ENCODE data around the gene ZNF502. TPM values are rescaled to one million over a fixed set of nuclear protein-coding genes. Genes with fewer than 3 reads are reported as not detected.

ZNF502 gene
- total RNA-seq, 1 donor from 2014 or later, result not detected

DNA sequence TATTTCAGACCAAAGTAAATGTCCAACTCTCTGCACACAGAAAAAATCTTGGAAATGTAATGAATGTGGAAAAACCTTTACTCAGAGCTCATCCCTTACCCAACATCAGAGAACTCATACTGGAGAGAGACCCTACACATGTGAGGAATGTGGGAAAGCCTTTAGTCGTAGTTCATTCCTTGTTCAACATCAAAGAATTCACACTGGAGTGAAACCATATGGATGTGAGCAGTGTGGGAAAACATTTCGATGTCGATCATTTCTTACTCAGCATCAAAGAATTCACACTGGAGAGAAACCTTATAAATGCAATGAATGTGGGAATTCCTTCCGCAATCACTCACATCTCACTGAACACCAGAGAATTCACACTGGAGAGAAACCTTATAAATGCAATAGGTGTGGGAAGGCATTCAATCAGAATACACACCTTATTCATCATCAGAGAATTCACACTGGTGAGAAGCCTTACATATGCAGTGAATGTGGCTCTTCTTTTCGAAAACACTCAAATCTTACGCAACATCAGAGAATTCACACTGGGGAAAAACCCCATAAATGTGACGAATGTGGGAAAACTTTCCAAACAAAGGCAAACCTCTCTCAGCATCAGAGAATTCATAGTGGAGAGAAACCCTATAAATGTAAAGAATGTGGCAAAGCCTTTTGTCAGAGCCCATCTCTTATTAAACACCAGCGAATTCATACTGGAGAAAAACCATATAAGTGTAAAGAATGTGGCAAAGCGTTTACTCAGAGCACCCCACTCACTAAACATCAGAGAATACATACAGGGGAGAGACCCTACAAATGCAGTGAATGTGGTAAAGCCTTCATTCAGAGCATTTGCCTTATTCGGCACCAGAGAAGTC, 9.0 kb downstream of the ZNF502 start:
- TF ChIP-seq, protein P1, sequence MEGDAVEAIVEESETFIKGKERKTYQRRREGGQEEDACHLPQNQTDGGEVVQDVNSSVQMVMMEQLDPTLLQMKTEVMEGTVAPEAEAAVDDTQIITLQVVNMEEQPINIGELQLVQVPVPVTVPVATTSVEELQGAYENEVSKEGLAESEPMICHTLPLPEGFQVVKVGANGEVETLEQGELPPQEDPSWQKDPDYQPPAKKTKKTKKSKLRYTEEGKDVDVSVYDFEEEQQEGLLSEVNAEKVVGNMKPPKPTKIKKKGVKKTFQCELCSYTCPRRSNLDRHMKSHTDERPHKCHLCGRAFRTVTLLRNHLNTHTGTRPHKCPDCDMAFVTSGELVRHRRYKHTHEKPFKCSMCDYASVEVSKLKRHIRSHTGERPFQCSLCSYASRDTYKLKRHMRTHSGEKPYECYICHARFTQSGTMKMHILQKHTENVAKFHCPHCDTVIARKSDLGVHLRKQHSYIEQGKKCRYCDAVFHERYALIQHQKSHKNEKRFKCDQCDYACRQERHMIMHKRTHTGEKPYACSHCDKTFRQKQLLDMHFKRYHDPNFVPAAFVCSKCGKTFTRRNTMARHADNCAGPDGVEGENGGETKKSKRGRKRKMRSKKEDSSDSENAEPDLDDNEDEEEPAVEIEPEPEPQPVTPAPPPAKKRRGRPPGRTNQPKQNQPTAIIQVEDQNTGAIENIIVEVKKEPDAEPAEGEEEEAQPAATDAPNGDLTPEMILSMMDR (IDR thresholded peaks at IDR 0.05; ENCODE audit: unreplicated experiment), result no peak
- H3K4me1 Mint-ChIP-seq (ENCODE audit: low read depth), result no peaks in the 10 kb centered on the region
- H3K27ac Mint-ChIP-seq, result no peak overlapping the region
- no peak overlapping the region for H3K4me3 Mint-ChIP-seq (ENCODE audit: low read depth)
- H3K36me3 Mint-ChIP-seq (ENCODE audit: insufficient read depth), result peaks cover 7% of the 10 kb centered on the region
- DNase-seq (ENCODE audit: low spot score, unreplicated experiment), result no peak
- H3K27me3 Mint-ChIP-seq, result no peaks in the 10 kb centered on the region
- H3K9me3 Mint-ChIP-seq (ENCODE audit: low read depth), result peaks cover 66% of the 10 kb centered on the region

DNA sequence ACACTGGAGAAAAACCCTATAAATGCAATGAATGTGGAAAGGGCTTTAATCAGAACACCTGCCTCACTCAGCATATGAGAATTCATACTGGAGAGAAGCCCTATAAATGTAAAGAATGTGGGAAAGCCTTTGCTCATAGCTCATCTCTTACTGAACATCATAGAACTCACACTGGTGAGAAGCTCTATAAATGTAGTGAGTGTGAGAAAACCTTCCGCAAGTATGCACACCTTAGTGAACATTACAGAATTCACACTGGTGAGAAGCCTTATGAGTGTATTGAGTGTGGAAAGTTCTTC, 9.6 kb downstream of the ZNF502 start:
- H3K27ac Mint-ChIP-seq, result no peak overlapping the region
- H3K4me1 Mint-ChIP-seq (ENCODE audit: low read depth), result no peaks in the 10 kb centered on the region
- no peaks in the 10 kb centered on the region for H3K27me3 Mint-ChIP-seq
- DNase-seq (ENCODE audit: low spot score, unreplicated experiment), result no peak
- no peak overlapping the region for H3K4me3 Mint-ChIP-seq (ENCODE audit: low read depth)
- H3K9me3 Mint-ChIP-seq (ENCODE audit: low read depth), result peaks cover 62% of the 10 kb centered on the region
- H3K36me3 Mint-ChIP-seq (ENCODE audit: insufficient read depth), result peaks cover 4% of the 10 kb centered on the region
- TF ChIP-seq, protein P1 (IDR thresholded peaks at IDR 0.05; ENCODE audit: unreplicated experiment), result no peak

DNA sequence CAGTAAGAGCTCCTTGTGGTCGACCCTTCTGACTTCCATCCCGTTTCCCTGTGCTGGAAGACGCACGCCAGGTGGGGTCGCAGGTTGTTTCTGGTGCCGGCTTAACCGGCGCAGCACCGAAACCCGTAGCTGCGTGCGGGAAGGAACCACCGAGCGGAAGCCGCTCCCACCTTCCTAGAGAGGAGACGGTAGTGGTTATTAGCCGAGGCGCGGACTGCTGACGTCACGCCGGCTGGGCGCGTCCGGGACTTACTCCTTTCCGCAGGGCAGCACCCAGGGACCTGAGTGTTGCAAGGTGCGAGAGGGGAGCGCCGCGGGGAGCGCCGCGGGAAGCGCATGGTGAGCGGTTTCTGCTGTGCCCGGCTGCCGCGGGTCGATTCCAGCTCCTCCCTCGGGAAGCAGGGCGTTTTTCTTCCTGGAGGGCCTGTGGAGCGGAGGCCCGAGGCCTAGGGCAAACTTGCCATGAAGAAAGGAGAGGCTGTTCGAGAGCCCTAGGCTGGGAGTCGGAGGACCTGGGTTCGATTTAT, 17.0 kb downstream of the ZNF502 start, which contains the start of gene ZNF501:
ZNF501 (plus strand) TSS at position 252 of the 527 bp plus-strand sequence. CDS start 4,787 bp downstream, outside the sequence.
- Mint-ChIP-seq H3K27ac (peak within 1 kb of the TSS; percentile 88), H3K27me3 (no peaks in the 10 kb centered on the region), H3K4me1 (ENCODE audit: low read depth) (peaks cover 1% of the 10 kb centered on the region), H3K4me3 (ENCODE audit: low read depth) (peak within 1 kb of the TSS; percentile 83), H3K9me3 (ENCODE audit: low read depth) (peaks cover 51% of the 10 kb centered on the region), H3K36me3 (ENCODE audit: insufficient read depth) (peaks cover 37% of the 10 kb centered on the region)
- TF ChIP-seq, protein P1 (IDR thresholded peaks at IDR 0.05; ENCODE audit: unreplicated experiment), result no peak
- peak; percentile 64 for DNase-seq (ENCODE audit: low spot score, unreplicated experiment)

DNA sequence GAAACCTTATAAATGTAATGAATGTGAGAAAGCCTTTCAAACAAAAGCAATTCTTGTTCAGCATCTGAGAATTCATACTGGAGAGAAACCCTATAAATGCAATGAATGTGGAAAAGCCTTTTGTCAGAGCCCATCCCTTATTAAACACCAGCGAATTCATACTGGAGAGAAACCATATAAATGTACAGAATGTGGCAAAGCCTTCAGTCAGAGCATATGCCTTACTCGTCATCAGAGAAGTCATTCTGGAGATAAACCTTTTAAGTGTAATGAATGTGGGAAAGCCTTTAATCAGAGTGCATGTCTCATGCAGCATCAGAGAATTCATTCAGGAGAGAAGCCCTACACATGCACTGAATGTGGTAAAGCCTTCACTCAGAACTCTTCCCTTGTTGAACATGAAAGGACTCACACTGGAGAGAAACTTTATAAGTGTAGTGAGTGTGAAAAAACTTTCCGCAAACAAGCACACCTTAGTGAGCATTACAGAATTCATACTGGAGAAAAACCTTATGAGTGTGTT, 22.2 kb downstream of the ZNF502 start:
- DNase-seq (ENCODE audit: low spot score, unreplicated experiment), result no peak
- H3K27me3 Mint-ChIP-seq, result no peaks in the 10 kb centered on the region
- H3K4me3 Mint-ChIP-seq (ENCODE audit: low read depth), result no peak overlapping the region
- no peak overlapping the region for H3K27ac Mint-ChIP-seq
- TF ChIP-seq, protein P1 (IDR thresholded peaks at IDR 0.05; ENCODE audit: unreplicated experiment), result no peak
- peaks cover 66% of the 10 kb centered on the region for H3K9me3 Mint-ChIP-seq (ENCODE audit: low read depth)
- no peaks in the 10 kb centered on the region for H3K4me1 Mint-ChIP-seq (ENCODE audit: low read depth)
- H3K36me3 Mint-ChIP-seq (ENCODE audit: insufficient read depth), result peaks cover 55% of the 10 kb centered on the region

DNA sequence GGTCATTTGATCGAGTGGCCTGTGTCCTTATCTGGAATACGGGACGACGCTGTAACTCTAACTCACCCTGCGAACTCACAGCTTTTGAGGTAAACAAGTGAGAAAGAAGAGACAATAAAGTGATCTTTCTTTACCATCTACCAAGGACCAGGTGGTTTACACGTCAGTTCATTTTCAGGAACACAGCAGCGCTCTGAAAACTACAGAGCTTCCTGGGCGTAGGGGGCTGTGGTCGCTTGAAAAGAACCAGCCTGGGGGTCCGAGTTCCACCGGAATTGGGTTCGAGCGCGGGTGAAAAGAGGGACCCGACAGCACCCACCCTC, 48.6 kb downstream of the ZNF502 start:
- peak overlapping the region; percentile 88 for H3K4me3 Mint-ChIP-seq (ENCODE audit: low read depth)
- DNase-seq (ENCODE audit: low spot score, unreplicated experiment), result no peak
- H3K4me1 Mint-ChIP-seq (ENCODE audit: low read depth), result peaks cover 10% of the 10 kb centered on the region
- peaks cover 26% of the 10 kb centered on the region for H3K9me3 Mint-ChIP-seq (ENCODE audit: low read depth)
- TF ChIP-seq, protein P1 (IDR thresholded peaks at IDR 0.05; ENCODE audit: unreplicated experiment), result no peak
- peaks cover 42% of the 10 kb centered on the region for H3K36me3 Mint-ChIP-seq (ENCODE audit: insufficient read depth)
- H3K27me3 Mint-ChIP-seq, result no peaks in the 10 kb centered on the region
- H3K27ac Mint-ChIP-seq, result peak overlapping the region; percentile 96
